Activated CD4-positive, alpha-beta T cell treated with anti-CD3 and anti-CD28 coated beads for 36 hours (primary cell): ENCODE results near the gene VMP1. TPM values are rescaled to one million over a fixed set of nuclear protein-coding genes. Genes with fewer than 3 reads are reported as not detected.
"Not testable (repeated sequence)": the region's sequence is repeated elsewhere in the genome, so short reads cannot be mapped to it uniquely, and the experiment has no call there.

Experiments
- ATAC-seq: fragments of 200-7000 bp; cut with Tn5 transposase; one replicate; pipeline ENCODE4 v1.10.0; 2021; ENCODE audit warnings: mild to moderate bottlenecking, moderate library complexity
- CTCF ChIA-PET: fragments of 350-600 bp; sonication (Branson Sonifier 250); formaldehyde crosslinking; loops from one replicate; lab custom pipeline; 2021; ENCODE audit warnings: antibody characterized with exemption; lab: Charles Lee
- POLR2A ChIA-PET: fragments of 350-600 bp; sonication (Branson Sonifier 250); formaldehyde crosslinking; loops from one replicate; lab custom pipeline; 2021; ENCODE audit warnings: antibody characterized with exemption, inconsistent platforms; lab: Charles Lee
- DNase-seq: peaks from one replicate; pipeline ENCODE4 v3.0.0-alpha.2; 2020
- H3K27ac Mint-ChIP-seq: one replicate; pipeline ENCODE4 v1.8.0; 2021; ENCODE audit warnings: mixed read lengths
- H3K27me3 Mint-ChIP-seq: one replicate; pipeline ENCODE4 v1.8.0; 2021; ENCODE audit warnings: mixed read lengths
- H3K36me3 Mint-ChIP-seq: one replicate; pipeline ENCODE4 v1.8.0; 2021; ENCODE audit warnings: low read depth, mixed read lengths
- H3K4me1 Mint-ChIP-seq: one replicate; pipeline ENCODE4 v1.8.0; 2021; ENCODE audit warnings: mixed read lengths
- H3K4me3 Mint-ChIP-seq: one replicate; pipeline ENCODE4 v1.8.0; 2021; ENCODE audit warnings: mild to moderate bottlenecking, moderate library complexity, mixed read lengths
- H3K9me3 Mint-ChIP-seq: one replicate; pipeline ENCODE4 v1.8.0; 2021; ENCODE audit warnings: low read depth, mixed read lengths
- intact Hi-C, 2 experiments: fragments of 100-400 bp; cut with DNase I in 1 of 2; cut with micrococcal nuclease in 1 of 2; formaldehyde crosslinking; loops; one replicate each; pipeline versions ENCODE4 v1.14.2 to v1.15.1; 2022 to 2024; cut with DNase I, micrococcal nuclease
- total RNA-seq, 2 experiments: library from RNA; stranded (reverse); gene quantifications; one replicate each; pipeline ENCODE4 v1.2.3, GENCODE V29; 2021

The VMP1 gene
- total RNA-seq, 2 experiments from 2014 or later, result 378 to 402 TPM

DNA sequence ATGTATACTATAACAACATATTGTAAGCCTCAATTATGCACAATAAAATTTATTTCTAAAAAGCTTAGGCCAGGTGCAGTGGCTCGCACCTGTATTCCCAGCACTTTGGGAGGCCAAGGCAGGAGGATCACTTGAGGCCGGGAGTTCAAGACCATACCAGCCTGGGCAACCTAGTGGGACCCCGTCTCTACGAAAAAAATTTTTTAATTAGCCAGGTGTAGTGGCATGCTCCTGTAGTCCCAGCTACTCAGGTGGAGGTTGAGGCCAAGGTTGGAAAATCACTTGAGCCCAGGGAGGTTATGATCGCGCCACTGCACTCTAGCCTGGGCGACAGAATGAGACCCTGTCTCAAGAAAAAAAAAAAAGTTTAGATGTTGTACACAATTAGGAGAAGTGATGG is 45.5 kb downstream of the VMP1 start:
- H3K27me3 Mint-ChIP-seq, result no peaks in the 10 kb centered on the region
- peak overlapping the region; percentile 66 for H3K4me3 Mint-ChIP-seq
- H3K4me1 Mint-ChIP-seq, result peaks cover 67% of the 10 kb centered on the region
- ChIA-PET POLR2A (interaction anchor here (0.6 to 5.5 kb wide), 19 partner anchors 8 to 140 kb away, joined by 3 to 252 read pairs (median 6); partner anchors contain the start of genes RPS6KB1, TUBD1 and VMP1), CTCF (interaction anchor here (0.7 to 9.0 kb wide), 20 partner anchors 10 to 324 kb away, joined by 3 to 113 read pairs (median 6); no protein-coding TSS in a partner anchor)
- no peak for DNase-seq
- peaks cover 25% of the 10 kb centered on the region for H3K36me3 Mint-ChIP-seq
- no peak for ATAC-seq
- intact Hi-C loops, result loop anchor here (1.0 to 2.0 kb wide), 4 partner anchors 84 to 188 kb away; partner anchors contain the start of genes RPS6KB1 (in 1 of the 2) and TUBD1 (in 1 of the 2)
- H3K27ac Mint-ChIP-seq, result peak overlapping the region; percentile 92
- H3K9me3 Mint-ChIP-seq, result no peaks in the 10 kb centered on the region

DNA sequence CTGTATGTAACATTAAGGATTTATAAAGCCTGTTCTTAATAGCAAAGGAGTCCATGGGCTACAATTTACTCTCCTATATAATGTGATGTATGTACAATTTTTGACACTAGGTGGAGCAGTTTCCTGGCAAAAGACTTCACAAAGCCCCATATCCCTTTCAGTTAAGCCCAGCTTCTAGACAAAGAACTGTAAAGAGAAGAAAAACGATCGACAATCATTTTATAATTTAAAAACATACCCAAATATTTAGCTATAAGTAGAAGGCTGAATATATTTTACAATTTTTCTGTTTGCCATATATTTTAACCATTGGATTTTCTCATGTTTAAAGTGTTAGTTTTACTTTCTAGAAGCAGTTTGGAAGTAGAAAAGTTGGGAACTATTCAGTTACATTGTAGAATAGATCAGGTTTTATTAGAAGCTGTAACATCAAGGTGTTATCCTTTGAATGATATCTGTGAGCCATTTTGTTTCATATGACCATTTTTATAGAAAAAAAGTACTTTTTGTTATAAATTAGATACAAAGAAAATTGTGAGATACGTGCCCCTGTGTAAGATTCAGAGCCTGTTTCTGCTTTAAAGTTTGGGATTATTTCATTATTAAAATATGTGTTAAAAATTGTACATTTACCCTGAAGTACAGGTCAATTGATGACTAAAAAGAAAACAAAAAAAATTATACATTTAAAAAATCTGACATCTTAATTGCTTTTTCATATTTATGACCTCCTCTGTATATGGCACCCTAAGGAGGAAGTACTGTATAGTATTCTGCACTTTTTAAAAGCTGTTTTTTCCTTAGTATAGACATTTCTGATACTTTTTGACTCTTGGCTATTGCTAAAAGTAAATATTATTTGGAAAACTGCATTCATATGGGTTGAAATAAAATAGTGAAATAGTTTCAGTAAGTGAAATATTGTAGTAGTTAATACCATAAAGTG is 46.3 kb downstream of the VMP1 start:
- H3K4me1 Mint-ChIP-seq, result peaks cover 71% of the 10 kb centered on the region
- DNase-seq (no peak), ATAC-seq (peak; percentile 47)
- peak overlapping the region; percentile 92 for H3K27ac Mint-ChIP-seq
- peaks cover 32% of the 10 kb centered on the region for H3K36me3 Mint-ChIP-seq
- no peaks in the 10 kb centered on the region for H3K27me3 Mint-ChIP-seq
- intact Hi-C loops, result loop anchor here (1.0 to 2.0 kb wide), 11 partner anchors 9 to 187 kb away; partner anchors contain the start of genes RPS6KB1 (in 1 of the 2) and TUBD1 (in 1 of the 2)
- ChIA-PET POLR2A (interaction anchor here (0.5 to 5.5 kb wide), 16 partner anchors 9 to 197 kb away, joined by 3 to 252 read pairs (median 6); partner anchors contain the start of genes PTRH2 and VMP1), CTCF (interaction anchor here (0.5 to 9.0 kb wide), 25 partner anchors 9 to 714 kb away, joined by 3 to 113 read pairs (median 5); partner anchors contain the start of gene RNFT1)
- H3K9me3 Mint-ChIP-seq, result no peaks in the 10 kb centered on the region
- peak overlapping the region; percentile 66 for H3K4me3 Mint-ChIP-seq

DNA sequence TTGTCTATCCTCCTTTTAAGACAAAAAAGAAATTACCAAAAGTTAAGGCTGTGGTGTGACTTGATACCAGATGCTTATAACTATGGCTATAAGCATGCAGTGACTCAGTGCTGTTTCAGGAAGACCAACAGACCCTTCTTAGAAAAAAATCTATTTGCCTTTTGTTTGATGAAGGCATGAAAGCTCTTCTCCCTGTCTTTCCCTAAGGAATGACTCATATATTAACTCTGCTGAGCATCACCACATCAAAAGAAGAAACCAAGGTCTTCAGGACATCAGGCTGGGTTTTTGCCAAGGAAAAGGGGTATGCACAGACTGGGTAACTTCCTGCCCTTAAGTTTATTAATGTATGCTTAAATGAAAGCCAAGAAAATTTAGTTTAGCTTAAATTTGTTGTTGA is 47.1 kb downstream of the VMP1 start:
- peaks cover 70% of the 10 kb centered on the region for H3K4me1 Mint-ChIP-seq
- intact Hi-C loops, result loop anchor here (1.0 kb wide), 7 partner anchors 8 to 90 kb away; no protein-coding TSS in a partner anchor

DNA sequence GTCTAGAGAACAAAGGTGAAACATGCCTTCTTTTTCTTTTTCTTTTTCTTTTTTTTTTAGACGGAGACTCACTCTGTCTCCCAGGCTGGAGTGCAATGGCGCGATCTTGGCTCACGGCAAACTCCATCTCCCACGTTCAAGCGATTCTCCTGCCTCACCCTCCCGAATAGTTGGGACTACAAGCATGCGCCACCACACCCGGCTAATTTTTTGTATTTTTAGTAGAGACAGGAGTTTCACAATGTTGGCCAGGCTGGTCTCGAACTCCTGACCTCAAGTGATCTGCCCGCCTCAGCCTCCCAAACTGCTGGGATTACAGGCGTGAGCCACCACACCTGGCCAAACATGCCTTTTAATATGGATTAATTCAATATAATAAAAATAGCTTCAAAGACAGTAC is 47.6 kb downstream of the VMP1 start:
- DNase-seq, ATAC-seq, H3K27me3 Mint-ChIP-seq, intact Hi-C loops, H3K9me3 Mint-ChIP-seq: not testable (repeated sequence)
- ChIA-PET CTCF (interaction anchor here (0.9 to 9.0 kb wide), 9 partner anchors 7 to 282 kb away, joined by 4 to 113 read pairs (median 44); no protein-coding TSS in a partner anchor), POLR2A (interaction anchor here (0.6 to 5.5 kb wide), 12 partner anchors 24 to 186 kb away, joined by 3 to 252 read pairs (median 12); partner anchors contain the start of genes PTRH2 and VMP1)
- Mint-ChIP-seq H3K4me1 (peaks cover 72% of the 10 kb centered on the region), H3K27ac (peak overlapping the region; percentile 92), H3K4me3 (peak overlapping the region; percentile 66), H3K36me3 (peaks cover 42% of the 10 kb centered on the region)

More for the DNA sequence above, 47.1 kb downstream of the VMP1 start:
- Mint-ChIP-seq H3K4me3 (peak overlapping the region; percentile 66), H3K36me3 (peaks cover 39% of the 10 kb centered on the region), H3K9me3 (peaks cover 3% of the 10 kb centered on the region), H3K27ac (peak overlapping the region; percentile 92), H3K27me3 (no peaks in the 10 kb centered on the region)
- DNase-seq (no peak), ATAC-seq (peak; percentile 66)
- POLR2A ChIA-PET, result interaction anchor here (0.6 to 5.5 kb wide), 15 partner anchors 9 to 186 kb away, joined by 3 to 252 read pairs (median 7); partner anchors contain the start of genes PTRH2 and VMP1
- CTCF ChIA-PET, result interaction anchor here (0.7 to 9.0 kb wide), 17 partner anchors 8 to 286 kb away, joined by 3 to 113 read pairs (median 11); partner anchors contain the start of gene RNFT1

DNA sequence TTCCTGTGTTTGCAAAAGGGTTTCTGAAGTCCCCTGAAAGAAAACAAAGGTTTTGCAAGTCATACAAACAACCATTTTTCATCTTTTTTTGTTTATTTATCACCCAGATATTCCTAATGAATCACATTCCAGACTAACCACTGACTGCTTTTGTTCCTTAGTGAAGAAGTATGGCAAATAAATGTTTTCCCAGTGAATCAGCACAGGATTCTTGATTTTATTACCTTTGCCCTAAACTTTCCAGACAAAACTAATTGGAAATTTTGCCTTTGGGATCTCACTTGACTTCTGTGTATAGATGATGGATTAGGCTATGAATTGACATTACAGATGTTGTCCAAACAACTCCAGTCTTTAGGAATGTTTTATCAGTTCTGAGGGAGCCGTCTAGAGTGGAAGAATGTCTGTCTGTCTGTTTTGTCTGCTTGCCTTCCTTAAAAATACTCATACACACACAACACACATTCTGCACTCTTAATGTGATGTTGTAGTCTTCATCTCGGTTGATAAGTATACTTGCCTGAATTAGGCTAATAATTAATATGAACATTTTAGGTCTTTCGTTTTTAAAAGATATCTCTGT is 48.9 kb downstream of the VMP1 start:
- Mint-ChIP-seq H3K9me3 (peaks cover 7% of the 10 kb centered on the region), H3K36me3 (peaks cover 51% of the 10 kb centered on the region)
- CTCF ChIA-PET, result interaction anchor here (9.0 kb wide), 1 partner anchor 73 kb away, joined by 113 read pairs; no protein-coding TSS in a partner anchor

DNA sequence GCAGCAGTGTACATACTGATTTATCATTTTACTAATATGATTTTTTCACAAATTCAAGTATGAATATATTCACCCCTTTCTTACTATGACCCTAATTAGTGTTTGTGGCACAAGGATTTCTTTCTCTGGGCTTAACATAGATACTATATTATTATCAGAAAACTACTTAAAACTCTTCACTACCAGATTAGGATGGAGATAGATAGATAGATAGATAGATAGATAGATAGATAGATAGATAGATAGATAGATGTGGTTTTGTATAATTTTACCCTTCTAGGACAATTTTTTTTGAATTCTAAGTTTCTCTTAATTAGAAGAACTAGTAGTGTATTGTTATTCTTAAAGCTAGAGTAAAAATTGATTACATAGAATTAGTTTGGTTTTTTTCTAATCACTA is 49.6 kb downstream of the VMP1 start:
- CTCF ChIA-PET, result interaction anchor here (0.6 to 0.9 kb wide), 4 partner anchors 26 to 102 kb away, joined by 3 to 4 read pairs (median 3); no protein-coding TSS in a partner anchor
- H3K36me3 Mint-ChIP-seq, result peaks cover 54% of the 10 kb centered on the region
- intact Hi-C loops, result no loop called here

More for the DNA sequence above, 48.9 kb downstream of the VMP1 start:
- no peaks in the 10 kb centered on the region for H3K27me3 Mint-ChIP-seq
- POLR2A ChIA-PET, result interaction anchor here (5.1 kb wide), 1 partner anchor 84 kb away, joined by 252 read pairs; no protein-coding TSS in a partner anchor
- intact Hi-C loops, result no loop called here
- peak overlapping the region; percentile 92 for H3K27ac Mint-ChIP-seq
- no peak for ATAC-seq
- H3K4me1 Mint-ChIP-seq, result peaks cover 76% of the 10 kb centered on the region
- H3K4me3 Mint-ChIP-seq, result no peak overlapping the region
- no peak for DNase-seq

DNA sequence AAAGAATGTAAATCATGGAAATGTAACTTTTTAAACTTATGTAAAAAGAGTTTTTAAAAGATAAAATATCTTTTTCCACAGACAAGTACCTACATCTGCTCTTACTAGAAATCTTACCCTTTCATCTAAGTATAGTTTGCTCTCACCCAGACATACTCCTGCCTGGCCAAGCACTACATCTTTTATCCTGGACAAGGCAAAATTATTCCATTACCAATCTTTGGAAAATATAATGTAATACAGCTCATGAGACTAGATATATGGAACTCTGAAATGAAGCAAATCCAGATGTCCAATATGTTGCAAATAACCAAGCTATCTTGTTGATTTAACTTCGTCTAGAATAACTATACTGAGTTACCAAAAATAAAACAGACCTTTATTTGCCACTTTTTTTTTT is 50.0 kb downstream of the VMP1 start:
- Mint-ChIP-seq H3K9me3 (peaks cover 7% of the 10 kb centered on the region), H3K4me1 (peaks cover 75% of the 10 kb centered on the region), H3K4me3 (no peak overlapping the region), H3K27ac (peak overlapping the region; percentile 82), H3K27me3 (no peaks in the 10 kb centered on the region), H3K36me3 (peaks cover 54% of the 10 kb centered on the region)
- intact Hi-C loops, result no loop called here
- POLR2A ChIA-PET, result interaction anchor here (0.6 kb wide), 2 partner anchors 54 to 74 kb away, joined by 4 to 5 read pairs; no protein-coding TSS in a partner anchor
- ATAC-seq, result no peak
- CTCF ChIA-PET, result interaction anchor here (0.6 to 0.9 kb wide), 6 partner anchors 25 to 102 kb away, joined by 3 to 4 read pairs (median 3); partner anchors contain the start of genes PTRH2 and VMP1
- no peak for DNase-seq

More for the DNA sequence above, 49.6 kb downstream of the VMP1 start:
- Mint-ChIP-seq H3K9me3 (peaks cover 7% of the 10 kb centered on the region), H3K27me3 (no peaks in the 10 kb centered on the region), H3K4me3 (no peak overlapping the region), H3K4me1 (peaks cover 79% of the 10 kb centered on the region), H3K27ac (peak overlapping the region; percentile 92)
- no peak for DNase-seq
- no peak for ATAC-seq
- POLR2A ChIA-PET, result interaction anchor here (0.6 kb wide), 2 partner anchors 54 to 74 kb away, joined by 4 to 5 read pairs; no protein-coding TSS in a partner anchor

DNA sequence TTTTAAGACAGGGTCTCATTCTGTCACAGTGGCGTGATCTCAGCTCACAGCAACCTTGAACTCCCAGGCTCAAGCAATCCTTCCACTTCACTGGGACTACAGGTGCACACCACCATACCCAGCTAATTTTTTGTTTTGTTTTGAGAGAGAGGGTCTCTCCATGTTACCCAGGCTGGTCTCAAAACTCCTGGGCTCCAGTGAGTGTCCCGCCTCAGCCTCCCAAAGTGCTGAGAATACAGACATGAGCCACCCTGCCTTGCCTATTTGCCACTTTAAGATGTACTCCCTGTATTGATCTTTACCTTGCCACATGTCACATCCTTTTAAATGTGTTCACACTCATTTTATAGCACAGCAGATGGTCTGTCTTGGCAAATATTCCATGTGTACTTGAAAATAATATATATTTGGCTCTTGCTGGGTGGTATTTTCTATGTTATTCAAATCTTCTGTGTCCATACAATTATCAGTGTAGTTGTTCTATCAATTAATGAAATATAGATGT is 50.5 kb downstream of the VMP1 start:
- Mint-ChIP-seq H3K36me3 (peaks cover 54% of the 10 kb centered on the region), H3K4me3 (no peak overlapping the region), H3K4me1 (peaks cover 75% of the 10 kb centered on the region), H3K9me3 (peaks cover 7% of the 10 kb centered on the region), H3K27me3 (no peaks in the 10 kb centered on the region), H3K27ac (peak overlapping the region; percentile 86)
- ChIA-PET CTCF (interaction anchor here (0.6 to 0.9 kb wide), 6 partner anchors 25 to 101 kb away, joined by 3 to 4 read pairs (median 3); partner anchors contain the start of genes PTRH2 and VMP1), POLR2A (interaction anchor here (0.6 kb wide), 2 partner anchors 54 to 73 kb away, joined by 4 to 5 read pairs; no protein-coding TSS in a partner anchor)
- ATAC-seq (no peak), DNase-seq (no peak)
- intact Hi-C loops, result no loop called here

DNA sequence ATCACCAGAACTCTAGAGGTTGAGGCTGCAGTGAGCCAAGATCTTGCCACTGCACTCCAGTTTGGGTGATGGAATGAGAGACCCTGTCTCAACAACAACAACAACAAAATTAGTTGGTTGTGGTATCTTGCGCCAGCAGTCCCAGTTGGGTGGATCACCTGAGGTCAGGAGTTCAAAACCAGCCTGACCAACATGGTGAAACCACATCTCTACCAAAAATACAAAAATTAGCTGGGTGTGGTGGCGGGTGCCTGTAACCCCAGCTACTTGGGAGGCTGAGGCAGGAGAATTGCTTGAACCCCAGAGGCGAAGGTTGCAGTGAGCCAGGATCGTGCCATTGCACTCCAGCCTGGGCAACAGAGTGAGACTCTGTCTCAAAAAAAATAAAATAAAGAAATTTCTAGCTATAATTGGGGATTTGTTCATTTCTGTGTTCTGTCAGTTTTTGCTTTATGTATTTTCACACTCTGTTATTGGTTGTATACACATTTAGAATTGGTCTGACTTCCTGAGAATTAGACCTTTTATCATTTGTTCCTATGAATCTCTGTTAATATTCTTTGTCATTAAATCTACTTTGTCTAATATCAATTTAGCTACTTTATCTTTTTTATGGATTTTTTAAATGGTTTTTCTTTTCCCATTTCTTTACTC is 51.7 kb downstream of the VMP1 start:
- intact Hi-C loops, H3K27me3 Mint-ChIP-seq, ATAC-seq, DNase-seq, H3K4me3 Mint-ChIP-seq, H3K9me3 Mint-ChIP-seq: not testable (repeated sequence)
- Mint-ChIP-seq H3K27ac (peak overlapping the region; percentile 83), H3K4me1 (peaks cover 72% of the 10 kb centered on the region), H3K36me3 (peaks cover 54% of the 10 kb centered on the region)
- CTCF ChIA-PET, result interaction anchor here (1.5 kb wide), 1 partner anchor 74 kb away, joined by 3 read pairs; no protein-coding TSS in a partner anchor
- POLR2A ChIA-PET, result interaction anchor here (0.5 to 1.3 kb wide), 4 partner anchors 28 to 94 kb away, joined by 3 to 8 read pairs (median 3); no protein-coding TSS in a partner anchor
